SH-SY5Y (cell line): ENCODE data around the gene CIART.

Source experiments
- GATA2 ChIP-seq: IDR thresholded peaks from 2 replicates; pipeline ENCODE4 v1.6.1; 2011; ENCODE audit warnings: mild to moderate bottlenecking, low read depth, low read length
- GATA3 ChIP-seq: IDR thresholded peaks from 2 replicates; pipeline ENCODE4 v1.6.1; 2011; ENCODE audit warnings: low read depth, mild to moderate bottlenecking, low read length, moderate library complexity

- TF ChIP-seq GATA2 (no peak), GATA3 (no peak)
Observed at GRCh38 chr1:150309758-150310508, 27.6 kb downstream of the CIART start.
